ENCODE data around the gene LRRC74B. TPM values are rescaled to one million over a fixed set of nuclear protein-coding genes. Genes with fewer than 3 reads are reported as not detected.

LRRC74B gene
- total RNA-seq, 4 donors from 2014 or later, result not detected

- Histone ChIP-seq H3K27me3 (no peaks in the 10 kb centered on the region), H3K36me3 (no peaks in the 10 kb centered on the region), H3K9me3 (no peaks in the 10 kb centered on the region), H3K4me1 (no peaks in the 10 kb centered on the region), H3K4me3 (no peak overlapping the region), H3K27ac (no peak overlapping the region)
- no peak for TF ChIP-seq POLR2A (IDR thresholded peaks at IDR 0.05)
- TF ChIP-seq CTCF (IDR thresholded peaks at IDR 0.05), result no peak
- DNase-seq, result peak; percentile 43 to 70 (median 47)
Measured at GRCh38 chr22:21025266-21025665, 20.5 kb upstream of the LRRC74B start.

- DNase-seq, result no peak
- Histone ChIP-seq H3K9me3 (no peaks in the 10 kb centered on the region), H3K4me1 (no peaks in the 10 kb centered on the region), H3K4me3 (no peak overlapping the region), H3K27ac (no peak overlapping the region), H3K27me3 (no peaks in the 10 kb centered on the region), H3K36me3 (no peaks in the 10 kb centered on the region)
- no peak for TF ChIP-seq POLR2A (IDR thresholded peaks at IDR 0.05)
- TF ChIP-seq CTCF (IDR thresholded peaks at IDR 0.05), result no peak
Measured at GRCh38 chr22:21025763-21026755, 19.7 kb upstream of the LRRC74B start.

- Histone ChIP-seq H3K9me3 (no peaks in the 10 kb centered on the region), H3K27ac (no peak overlapping the region), H3K27me3 (peaks cover 0 to 3% of the 10 kb centered on the region in 2 donors), H3K4me3 (no peak overlapping the region), H3K36me3 (no peaks in the 10 kb centered on the region), H3K4me1 (peaks cover 0 to 8% (median 1%) of the 10 kb centered on the region in 4 donors)
- TF ChIP-seq CTCF (IDR thresholded peaks at IDR 0.05), result no peak
- no peak for TF ChIP-seq POLR2A (IDR thresholded peaks at IDR 0.05)
- no peak for DNase-seq
Measured at GRCh38 chr22:21026783-21027692, 18.7 kb upstream of the LRRC74B start.

GRCh38 chr22:21028277-21029251 lies 17.2 kb upstream of the LRRC74B start:
- no peak for DNase-seq
- Histone ChIP-seq H3K36me3 (no peaks in the 10 kb centered on the region), H3K27ac (no peak overlapping the region), H3K27me3 (peaks cover 0 to 10% of the 10 kb centered on the region in 2 donors), H3K9me3 (no peaks in the 10 kb centered on the region), H3K4me1 (peaks cover 0 to 14% (median 3%) of the 10 kb centered on the region in 4 donors), H3K4me3 (no peak overlapping the region)
- TF ChIP-seq POLR2A (IDR thresholded peaks at IDR 0.05), result no peak
- no peak for TF ChIP-seq CTCF (IDR thresholded peaks at IDR 0.05)
